Uterus (tissue), 4 donors: ENCODE results near the gene VPS52. TPM values are rescaled to one million over a fixed set of nuclear protein-coding genes. Genes with fewer than 3 reads are reported as not detected.
A peak's percentile ranks its signal among the peaks of the same experiment; 100 is the strongest.

ENCODE experiments used
- DNase-seq, 2 donors: peaks; one replicate each; pipeline ENCODE4 v3.0.0-alpha.2; 2019 to 2020
- H3K27ac ChIP-seq, 2 donors: fragments of 200-600 bp; sonication (generic); 1 replicate in 1 of 2; 2 replicates in 1 of 2; pipeline ENCODE4 v1.5.1; 2016 to 2018
- H3K27me3 ChIP-seq, 2 donors: fragments of 200-600 bp; sonication (generic); one replicate each; pipeline ENCODE4 v1.5.1; 2018 to 2019; ENCODE audit warnings: control low read depth in 1 of 2
- H3K36me3 ChIP-seq, 2 donors: fragments of 200-600 bp; sonication (generic); one replicate each; pipeline ENCODE4 v1.5.1; 2019; ENCODE audit warnings: control low read depth in 1 of 2
- H3K4me1 ChIP-seq, 2 donors: fragments of 200-600 bp; sonication (generic); one replicate each; pipeline ENCODE4 v1.5.1; 2018 to 2019; ENCODE audit warnings: control low read depth in 1 of 2
- H3K4me3 ChIP-seq, 2 donors: fragments of 200-600 bp; sonication (generic); 1 replicate in 1 of 2; 2 replicates in 1 of 2; pipeline ENCODE4 v1.5.1; 2018 to 2019; ENCODE audit warnings: mild to moderate bottlenecking in 1 of 2
- H3K9me3 ChIP-seq, 2 donors: fragments of 200-600 bp; sonication (generic); one replicate each; pipeline ENCODE4 v1.5.1; 2019; ENCODE audit warnings: control low read depth in 1 of 2
- CTCF ChIP-seq, 4 experiments: fragments of 200-600 bp in 2 of 4; fragments of 450-650 bp in 2 of 4; sonication (generic) in 2 of 4; IDR thresholded peaks; one replicate each; pipeline ENCODE4 v1.5.1; 2016 to 2019; ENCODE audit warnings: antibody characterized with exemption in 4 of 4, mild to moderate bottlenecking in 2 of 4, moderate library complexity in 1 of 4
- POLR2A ChIP-seq, 2 donors: fragments of 450-650 bp; IDR thresholded peaks; one replicate each; pipeline ENCODE4 v1.6.1; 2016; ENCODE audit warnings: antibody characterized with exemption in 2 of 2, mild to moderate bottlenecking in 1 of 2, moderate library complexity in 1 of 2
- intact Hi-C: fragments of 100-400 bp; cut with DNase I; formaldehyde crosslinking; loops from one replicate; pipeline ENCODE4 v1.15.1; 2023; ENCODE audit warnings: low total_unique reads
- total RNA-seq, 4 donors: library from RNA; depleted of rRNA in 3 of 4; stranded (reverse); fragments of >200 nt in 3 of 4; gene quantifications; one replicate each; pipeline versions ENCODE4 v1.1.0 to v1.2.4, GENCODE V29; 2014 to 2023
- donor health status: DM: yes; HTN: yes; CAD: no.

Gene VPS52
- total RNA-seq, 4 donors from 2014 or later, result 12.8 to 58.4 (median 37.5) TPM

DNA sequence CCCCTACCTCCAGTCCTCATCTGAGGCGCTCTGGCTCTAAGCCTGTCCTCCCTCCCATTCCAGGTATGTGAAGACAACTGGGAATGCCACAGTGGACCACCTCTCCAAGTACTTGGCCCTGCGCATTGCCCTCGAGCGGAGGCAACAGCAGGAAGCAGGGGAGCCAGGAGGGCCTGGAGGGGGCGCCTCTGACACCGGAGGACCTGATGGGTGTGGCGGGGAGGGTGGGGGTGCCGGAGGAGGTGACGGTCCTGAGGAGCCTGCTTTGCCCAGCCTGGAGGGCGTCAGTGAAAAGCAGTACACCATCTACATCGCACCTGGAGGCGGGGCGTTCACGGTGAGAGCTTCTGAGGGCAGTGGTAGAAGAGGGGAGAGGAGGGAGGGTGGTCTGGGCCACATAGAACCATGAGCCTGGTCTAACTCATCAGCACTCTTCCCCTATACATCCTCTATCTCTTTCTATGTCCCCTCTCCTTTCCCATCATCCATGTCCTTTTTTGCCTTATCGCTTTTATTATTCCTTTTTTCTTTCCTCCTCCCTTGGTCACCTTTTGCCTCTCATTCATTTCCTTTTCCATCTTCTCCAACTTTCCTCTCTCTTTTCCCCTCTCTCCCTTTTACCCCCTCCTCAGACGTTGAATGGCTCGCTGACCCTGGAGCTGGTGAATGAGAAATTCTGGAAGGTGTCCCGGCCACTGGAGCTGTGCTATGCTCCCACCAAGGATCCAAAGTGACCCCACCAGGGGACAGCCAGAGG lies 59.8 kb downstream of the VPS52 start:
- Histone ChIP-seq H3K4me1 (no peaks in the 10 kb centered on the region), H3K36me3 (no peaks in the 10 kb centered on the region), H3K27me3 (no peaks in the 10 kb centered on the region), H3K27ac (no peak overlapping the region), H3K9me3 (no peaks in the 10 kb centered on the region), H3K4me3 (no peak overlapping the region)
- intact Hi-C loops, result no loop called here
- peak in 1 of 2 donors; percentile 13 for DNase-seq
- no peak for TF ChIP-seq CTCF (IDR thresholded peaks at IDR 0.05)
- no peak for TF ChIP-seq POLR2A (IDR thresholded peaks at IDR 0.05)

GRCh38 chr6:33211136-33211535 lies 60.5 kb downstream of the VPS52 start:
- Histone ChIP-seq H3K27ac (no peak overlapping the region), H3K4me3 (no peak overlapping the region), H3K4me1 (no peaks in the 10 kb centered on the region), H3K27me3 (no peaks in the 10 kb centered on the region), H3K9me3 (no peaks in the 10 kb centered on the region), H3K36me3 (no peaks in the 10 kb centered on the region)
- intact Hi-C loops, result no loop called here
- TF ChIP-seq CTCF (IDR thresholded peaks at IDR 0.05), result no peak
- TF ChIP-seq POLR2A (IDR thresholded peaks at IDR 0.05), result no peak
- DNase-seq, result peak in 1 of 2 donors; percentile 15

DNA sequence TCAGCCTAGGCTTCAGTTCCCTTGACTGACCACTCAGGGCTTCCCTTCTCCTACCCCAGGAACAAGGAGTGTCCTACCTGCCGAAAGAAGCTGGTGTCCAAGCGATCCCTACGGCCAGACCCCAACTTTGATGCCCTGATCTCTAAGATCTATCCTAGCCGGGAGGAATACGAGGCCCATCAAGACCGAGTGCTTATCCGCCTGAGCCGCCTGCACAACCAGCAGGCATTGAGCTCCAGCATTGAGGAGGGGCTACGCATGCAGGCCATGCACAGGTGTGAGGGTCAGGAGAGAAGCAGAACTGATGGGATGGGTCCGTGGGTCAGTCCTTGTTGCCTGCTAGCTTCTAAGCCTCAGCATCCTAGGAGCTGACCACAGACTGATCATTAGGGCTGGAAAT lies 61.8 kb downstream of the VPS52 start:
- no peak for DNase-seq
- intact Hi-C loops, result loop anchor here (10.0 kb wide), 1 partner anchor 85 kb away; the partner anchor contains the start of gene RGL2
- Histone ChIP-seq H3K4me1 (no peaks in the 10 kb centered on the region), H3K27ac (no peak overlapping the region), H3K9me3 (no peaks in the 10 kb centered on the region), H3K4me3 (no peak overlapping the region), H3K36me3 (no peaks in the 10 kb centered on the region), H3K27me3 (no peaks in the 10 kb centered on the region)
- TF ChIP-seq CTCF (IDR thresholded peaks at IDR 0.05), result no peak
- no peak for TF ChIP-seq POLR2A (IDR thresholded peaks at IDR 0.05)

DNA sequence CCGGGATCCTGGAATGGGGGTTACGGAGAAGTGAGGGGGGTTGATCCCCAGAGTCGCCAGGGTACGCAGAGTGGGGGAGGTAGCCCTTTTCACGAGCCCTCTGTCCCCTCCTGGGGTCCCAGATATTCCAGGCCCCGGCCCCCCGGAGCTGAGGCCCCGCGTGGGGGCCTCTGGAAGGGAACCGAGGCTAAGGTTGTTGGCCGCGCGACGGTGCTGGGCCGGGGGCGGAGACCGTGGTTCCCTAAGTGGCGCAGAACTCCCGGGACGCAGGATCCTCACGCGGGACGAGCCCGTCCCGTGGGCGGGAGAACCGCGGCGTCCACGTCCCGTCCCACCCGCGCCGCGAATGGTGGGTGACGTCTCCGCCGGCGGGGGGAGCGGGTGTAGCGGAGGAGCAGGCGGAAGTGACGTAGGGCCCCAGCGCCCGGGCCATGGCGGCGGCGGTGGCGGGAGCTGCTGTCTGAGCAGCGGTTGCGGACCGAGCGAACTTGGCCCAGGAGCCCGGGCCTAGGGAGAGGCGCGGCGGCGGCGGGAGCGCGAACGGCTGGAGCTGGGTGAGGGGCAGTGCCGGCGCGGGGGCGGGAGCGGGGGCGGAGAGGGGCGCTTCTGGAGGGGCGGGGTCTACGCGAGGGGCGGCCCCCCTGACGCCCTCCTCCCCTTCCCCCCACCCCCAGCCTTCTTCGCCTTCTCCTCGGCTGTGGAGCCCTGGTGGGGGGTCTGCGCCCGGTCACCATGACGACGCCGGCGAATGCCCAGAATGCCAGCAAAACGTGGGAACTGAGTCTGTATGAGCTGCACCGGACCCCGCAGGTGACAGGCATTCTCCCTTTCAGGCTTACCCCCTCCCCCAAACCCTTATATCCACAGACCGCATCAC lies 63.3 kb downstream of the VPS52 start, which contains the start of gene RING1:
RING1 (plus strand) TSS at position 410 of the 877 bp plus-strand sequence; CDS start at position 733, 323 bp downstream.
- Histone ChIP-seq H3K4me3 (peak within 1 kb of the TSS; percentile 90 to 94), H3K27me3 (no peaks in the 10 kb centered on the region), H3K36me3 (no peaks in the 10 kb centered on the region), H3K27ac (peak within 1 kb of the TSS; percentile 94 to 99), H3K4me1 (no peaks in the 10 kb centered on the region), H3K9me3 (no peaks in the 10 kb centered on the region)
- DNase-seq, result peak; percentile 87 to 89
- intact Hi-C loops, result loop anchor here (10.0 kb wide), 1 partner anchor 86 kb away; the partner anchor contains the start of gene RGL2
- TF ChIP-seq POLR2A (IDR thresholded peaks at IDR 0.05), result peak; percentile 97 to 100
- peak in 1 of 4 experiments; percentile 19 for TF ChIP-seq CTCF (IDR thresholded peaks at IDR 0.05)
